IPS-18c (cell line): ENCODE data around the gene OR4F6.
"Not testable (repeated sequence)": the region's sequence is repeated elsewhere in the genome, so short reads cannot be mapped to it uniquely, and the experiment has no call there.

Source experiments
- H3K4me3 ChIP-seq: 2 replicates; pipeline ENCODE4 v1.7.0; 2013; ENCODE audit warnings: low read depth, mild to moderate bottlenecking, low read length, moderate library complexity; ENCODE audit not compliant: insufficient read depth
- H3K9me3 ChIP-seq: one replicate; pipeline ENCODE4 v1.6.1; 2013; ENCODE audit warnings: mild to moderate bottlenecking, low read length, moderate library complexity; ENCODE audit not compliant: control insufficient read depth, insufficient read depth

The OR4F6 gene

GRCh38 chr15:101803209-101803608, at the start of gene OR4F6:
OR4F6 (plus strand) TSS chr15:101803509; CDS start chr15:101805720, 2,211 bp downstream.
- Histone ChIP-seq H3K4me3 (no peak within 1 kb of the TSS), H3K9me3 (no peaks in the 10 kb centered on the region)

- not testable (repeated sequence) for H3K9me3 ChIP-seq
Measured at GRCh38 chr15:101764669-101765339, 38.5 kb upstream of the OR4F6 start.

GRCh38 chr15:101765340-101765671, 38.0 kb upstream of the OR4F6 start:
- H3K4me3 ChIP-seq, H3K9me3 ChIP-seq: not testable (repeated sequence)

More at GRCh38 chr15:101764669-101765339, 38.5 kb upstream of the OR4F6 start:
- H3K4me3 ChIP-seq = not testable (repeated sequence)

GRCh38 chr15:101765772-101766456, 37.4 kb upstream of the OR4F6 start:
- H3K9me3 ChIP-seq = no peaks in the 10 kb centered on the region
- no peak overlapping the region for H3K4me3 ChIP-seq

GRCh38 chr15:101767083-101767640, 36.1 kb upstream of the OR4F6 start:
- not testable (repeated sequence) for H3K9me3 ChIP-seq, H3K4me3 ChIP-seq

- H3K4me3 ChIP-seq = no peak overlapping the region
- H3K9me3 ChIP-seq = no peaks in the 10 kb centered on the region
Measured at GRCh38 chr15:101772921-101773320, 30.4 kb upstream of the OR4F6 start.

- Histone ChIP-seq H3K4me3 (no peak overlapping the region), H3K9me3 (no peaks in the 10 kb centered on the region)
Measured at GRCh38 chr15:101773496-101774100, 29.7 kb upstream of the OR4F6 start.

GRCh38 chr15:101775136-101775535, 28.2 kb upstream of the OR4F6 start:
- Histone ChIP-seq H3K4me3 (no peak overlapping the region), H3K9me3 (no peaks in the 10 kb centered on the region)

- H3K9me3 ChIP-seq, H3K4me3 ChIP-seq: not testable (repeated sequence)
Measured at GRCh38 chr15:101778576-101778975, 24.7 kb upstream of the OR4F6 start.

- not testable (repeated sequence) for H3K4me3 ChIP-seq, H3K9me3 ChIP-seq
Measured at GRCh38 chr15:101780225-101780624, 23.1 kb upstream of the OR4F6 start.

- no peaks in the 10 kb centered on the region for H3K9me3 ChIP-seq
Measured at GRCh38 chr15:101781928-101782327, 21.4 kb upstream of the OR4F6 start.

GRCh38 chr15:101784644-101785043, 18.7 kb upstream of the OR4F6 start:
- no peaks in the 10 kb centered on the region for H3K9me3 ChIP-seq

More at GRCh38 chr15:101781928-101782327, 21.4 kb upstream of the OR4F6 start:
- no peak overlapping the region for H3K4me3 ChIP-seq

GRCh38 chr15:101786422-101786821, 16.9 kb upstream of the OR4F6 start:
- H3K4me3 ChIP-seq, H3K9me3 ChIP-seq: not testable (repeated sequence)

More at GRCh38 chr15:101784644-101785043, 18.7 kb upstream of the OR4F6 start:
- H3K4me3 ChIP-seq = no peak overlapping the region

- not testable (repeated sequence) for H3K9me3 ChIP-seq, H3K4me3 ChIP-seq
Measured at GRCh38 chr15:101788001-101788400, 15.3 kb upstream of the OR4F6 start.

GRCh38 chr15:101788503-101789269, 14.6 kb upstream of the OR4F6 start:
- H3K9me3 ChIP-seq = not testable (repeated sequence)

GRCh38 chr15:101790748-101791147, 12.6 kb upstream of the OR4F6 start:
- not testable (repeated sequence) for H3K4me3 ChIP-seq, H3K9me3 ChIP-seq

More at GRCh38 chr15:101788503-101789269, 14.6 kb upstream of the OR4F6 start:
- not testable (repeated sequence) for H3K4me3 ChIP-seq

- H3K4me3 ChIP-seq, H3K9me3 ChIP-seq: not testable (repeated sequence)
Measured at GRCh38 chr15:101793981-101794380, 9.3 kb upstream of the OR4F6 start.
